ENCODE data around the gene PLEKHM2. TPM values are rescaled to one million over a fixed set of nuclear protein-coding genes. Genes with fewer than 3 reads are reported as not detected.

PLEKHM2 gene
- total and polyA plus RNA-seq, 2 of the 8 experiments (the other 6 are each of a cell fraction or from before 2014, with no cell fraction given), result 38.3 to 47.6 TPM

- ChIA-PET CTCF (ENCODE audit: partially characterized antibody) (interaction anchor here (0.6 to 6.1 kb wide), 30 partner anchors 10 to 315 kb away, joined by 3 to 41 read pairs (median 4); no protein-coding TSS in a partner anchor), POLR2A (ENCODE audit: partially characterized antibody) (interaction anchor here (0.6 to 2.6 kb wide), 5 partner anchors 16 to 226 kb away, joined by 3 to 7 read pairs (median 4); partner anchors contain the start of gene FBLIM1)
- H3K56ac ChIP-seq (replicated peaks; ENCODE audit: insufficient read length, low read depth, low read length), result no peak overlapping the region
- no peaks in the 10 kb centered on the region for H3K79me1 ChIP-seq (ENCODE audit: low read depth, low read length)
- no peak overlapping the region for H3K27ac ChIP-seq (ENCODE audit: low read depth, low read length)
- no peak overlapping the region for H2BK20ac ChIP-seq (ENCODE audit: low read length)
- no peak overlapping the region for H2AK5ac ChIP-seq (ENCODE audit: low read depth, low read length)
- no peaks in the 10 kb centered on the region for H3K27me3 ChIP-seq (replicated peaks in 1 of 4; ENCODE audit: control insufficient read depth in 3 of 4, extremely low read depth in 1 of 4, insufficient read depth in 3 of 4, low read length in 3 of 4)
- no peak overlapping the region for H2BK5ac ChIP-seq (ENCODE audit: low read depth, low read length)
- FAIRE-seq, result peak; percentile 78
- H2BK12ac ChIP-seq (ENCODE audit: low read depth, low read length), result no peak overlapping the region; the same call in 1 of the 2 replicates
- peaks cover 2% of the 10 kb centered on the region in 2 experiments for H4K20me1 ChIP-seq (replicated peaks in 1 of 2; ENCODE audit: control insufficient read depth in 1 of 2, insufficient read depth in 2 of 2, low read length in 2 of 2)
- H3K79me2 ChIP-seq (ENCODE audit: control insufficient read depth in 1 of 2, insufficient read depth in 2 of 2, low read length in 2 of 2), result no peaks in the 10 kb centered on the region
- H3K9me3 ChIP-seq (ENCODE audit: insufficient read depth in 2 of 2, low read depth in 1 of 2, low read length in 1 of 2), result no peaks in the 10 kb centered on the region
- 0 out of 2 replicates have a peak overlapping the region, but pooled peaks have one; percentile 29 for H2BK15ac ChIP-seq (ENCODE audit: low read length)
- no peaks in the 10 kb centered on the region; the same call in 1 of the 2 replicates for H3K23me2 ChIP-seq (ENCODE audit: low read depth, low read length)
- DNase-seq (ENCODE audit: low read depth in 1 of 2, low spot score in 2 of 2), result peak; percentile 61 to 91
- no peak overlapping the region for H3K23ac ChIP-seq (ENCODE audit: insufficient read length)
- H2BK120ac ChIP-seq (replicated peaks; ENCODE audit: low read depth, low read length), result no peak overlapping the region
- no peak overlapping the region for H4K5ac ChIP-seq (ENCODE audit: insufficient read length, low read depth, low read length)
- peak overlapping the region; percentile 95 for H2AFZ ChIP-seq (ENCODE audit: low read length)
- no peak overlapping the region for H3K14ac ChIP-seq (ENCODE audit: insufficient read length)
- no peak overlapping the region; a peak in 1 of 7 replicates for H3K9ac ChIP-seq (replicated peaks in 1 of 4; ENCODE audit: extremely low read depth in 1 of 4, low read depth in 3 of 4, low read length in 3 of 4)
- peak overlapping the region in 1 of 2 experiments; percentile 50; a peak in 1 of 4 replicates for H3K4me2 ChIP-seq (ENCODE audit: insufficient read depth in 1 of 2, low read depth in 2 of 2, low read length in 2 of 2)
- WGBS, 2 experiments (ENCODE audit: extremely low coverage in 1 of 2, insufficient coverage in 1 of 2, insufficient read length in 1 of 2, insufficient replicate concordance in 2 of 2, low coverage in 1 of 2, low lambda C conversion rate in 2 of 2, missing lambda C conversion rate in 1 of 2), result 66% methylated on average over 25 of the region's 27 CpGs; no CpG with 5 or more reads in 1 of the 2 experiments
- H3K36me3 ChIP-seq (ENCODE audit: control insufficient read depth in 2 of 4, insufficient read depth in 4 of 4, low read length in 3 of 4), result no peaks in the 10 kb centered on the region
- H3K4ac ChIP-seq (replicated peaks; ENCODE audit: insufficient read length, low read depth, low read length), result no peak overlapping the region
- peak overlapping the region; percentile 41; the same call in 1 of the 2 replicates for H4K8ac ChIP-seq (ENCODE audit: extremely low read depth, insufficient read depth, low read length)
- H4K91ac ChIP-seq (replicated peaks; ENCODE audit: insufficient read length, low read length), result peak overlapping the region; percentile 55
- peaks cover 0 to 21% (median 6%) of the 10 kb centered on the region in 4 experiments; a peak in 5 of 7 replicates for H3K4me1 ChIP-seq (replicated peaks in 1 of 4; ENCODE audit: control insufficient read depth in 3 of 4, insufficient read depth in 4 of 4, low read length in 3 of 4)
- no peak overlapping the region for H3K4me3 ChIP-seq (ENCODE audit: extremely low read depth in 1 of 4, insufficient read depth in 2 of 4, low read depth in 3 of 4, low read length in 4 of 4)
- H3K18ac ChIP-seq (ENCODE audit: extremely low read depth, low read length), result peak overlapping the region; percentile 33; the same call in 1 of the 2 replicates
- TF ChIP-seq ZNF274 (IDR thresholded peaks at IDR 0.05; ENCODE audit: borderline replicate concordance, extremely low read depth, low read length) (no peak), USF2 (IDR thresholded peaks at IDR 0.05; ENCODE audit: low read length) (no peak), SIX5 (IDR thresholded peaks at IDR 0.05; ENCODE audit: low read depth, low read length) (no peak), CHD1 (IDR thresholded peaks at IDR 0.05; ENCODE audit: low read depth, low read length) (no peak), TAF7 (optimal IDR thresholded peaks at IDR 0.05; ENCODE audit: borderline replicate concordance, low read depth, low read length) (no peak), TEAD4 (IDR thresholded peaks at IDR 0.05; ENCODE audit: low read depth, low read length) (no peak), JUN (IDR thresholded peaks at IDR 0.05; ENCODE audit: low read depth, low read length) (no peak), SIRT6 (IDR thresholded peaks at IDR 0.05; ENCODE audit: low read length) (no peak), RFX5 (IDR thresholded peaks at IDR 0.05; ENCODE audit: borderline replicate concordance, low read depth, low read length) (0 out of 2 replicates have a peak, but pooled peaks have one; percentile 10), RBBP5 (IDR thresholded peaks at IDR 0.05; ENCODE audit: borderline replicate concordance, low read depth, low read length) (no peak)
These were observed 57.1 kb downstream of the PLEKHM2 start for GRCh38 chr1:15740924-15741850.

Measured in H1 (cell line).